GM23338 (cell line): ENCODE measurements around the gene ANKK1. TPM values are rescaled to one million over a fixed set of nuclear protein-coding genes. Genes with fewer than 3 reads are reported as not detected.

Experiments
- CREB1 ChIP-seq: fragments of 250-450 bp; sonication (Bioruptor Pico); IDR thresholded peaks from 2 replicates; pipeline ENCODE4 v1.5.0; 2020; ENCODE audit warnings: low read depth, mild to moderate bottlenecking, moderate library complexity
- EZH2 ChIP-seq: fragments of 200-600 bp; sonication (generic); IDR thresholded peaks from one replicate; pipeline ENCODE4 v1.8.0; 2017; ENCODE audit warnings: antibody characterized with exemption, mild to moderate bottlenecking, low read depth; ENCODE audit not compliant: unreplicated experiment
- NANOG ChIP-seq: IDR thresholded peaks from 2 replicates; pipeline ENCODE4 v1.6.1; 2016; ENCODE audit warnings: antibody characterized with exemption, borderline replicate concordance
- POLR2AphosphoS5 ChIP-seq: IDR thresholded peaks from 2 replicates; pipeline ENCODE4 v1.6.1; 2016; ENCODE audit warnings: antibody characterized with exemption, low read depth
- REST ChIP-seq: IDR thresholded peaks from one replicate; pipeline ENCODE4 v1.6.1; 2018; ENCODE audit warnings: antibody characterized with exemption; ENCODE audit not compliant: unreplicated experiment
- STAT1 ChIP-seq: IDR thresholded peaks from one replicate; pipeline ENCODE4 v1.6.1; 2016; ENCODE audit warnings: antibody characterized with exemption; ENCODE audit not compliant: unreplicated experiment
- ZNF114 ChIP-seq: fragments of 250-450 bp; sonication (Bioruptor Pico); IDR thresholded peaks from 2 replicates; pipeline ENCODE4 v1.5.0; 2020; ENCODE audit warnings: mild to moderate bottlenecking, moderate library complexity
- ZNF331 ChIP-seq: fragments of 250-450 bp; sonication (Bioruptor Pico); IDR thresholded peaks from 2 replicates; pipeline ENCODE4 v1.5.0; 2020; ENCODE audit warnings: low read depth, mild to moderate bottlenecking, moderate library complexity
- ZNF462 ChIP-seq: fragments of 250-450 bp; sonication (Bioruptor Pico); IDR thresholded peaks from 2 replicates; pipeline ENCODE4 v1.5.0; 2020; ENCODE audit warnings: mild to moderate bottlenecking, moderate library complexity
- polyA plus RNA-seq: library from polyadenylated mRNA; unstranded; fragments of >200 nt; fragmentation: Nextera tagmentation; extraction: Ambion mirVana; gene quantifications from 2 replicates; pipeline ENCODE4 v1.2.1, GENCODE V29; 2016
- total RNA-seq: library from RNA; depleted of rRNA; stranded (reverse); fragments of >200 nt; shearing (Covaris generic); gene quantifications from 2 replicates; pipeline ENCODE4 v1.2.3, GENCODE V29; 2014

ANKK1 gene
- total and polyA plus RNA-seq, 2 experiments from 2014 or later = 0.08 to 0.14 TPM

DNA sequence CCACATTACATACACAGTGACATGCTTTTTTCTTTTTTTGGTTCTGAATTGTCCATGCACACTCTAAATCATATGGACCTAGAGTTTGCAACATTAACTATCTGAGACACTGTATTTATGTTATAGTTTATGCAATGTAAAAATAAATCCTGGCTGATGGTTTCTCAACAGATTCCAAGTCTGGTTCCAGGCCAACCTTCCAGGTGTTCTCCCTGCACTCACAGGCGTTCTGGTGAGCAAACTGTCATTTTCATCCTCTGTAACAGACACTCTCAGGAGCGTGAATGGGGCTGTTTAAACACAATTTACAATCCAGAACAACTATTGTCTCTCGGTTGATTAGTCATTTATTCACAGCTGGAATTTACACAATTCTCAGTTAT is 36.5 kb upstream of the ANKK1 start (continued):
- TF ChIP-seq ZNF462 (CRISPR knock-in tag) = no peak
- no peak for TF ChIP-seq REST
- no peak for TF ChIP-seq CREB1 (CRISPR knock-in tag)
- no peak for TF ChIP-seq ZNF114 (CRISPR knock-in tag)
- no peak for TF ChIP-seq ZNF331 (CRISPR knock-in tag)
- no peak for TF ChIP-seq STAT1
- TF ChIP-seq NANOG = no peak
- no peak for TF ChIP-seq POLR2AphosphoS5
- no peak for TF ChIP-seq EZH2
